ENCODE results near the gene THOC6. TPM values are rescaled to one million over a fixed set of nuclear protein-coding genes. Genes with fewer than 3 reads are reported as not detected.

Gene THOC6
- polyA plus RNA-seq, 2 of the 4 experiments (the other 2 are of a cell fraction): 32.5 to 53.2 TPM

- Histone ChIP-seq H3K4me1 (peaks cover 30% of the 10 kb centered on the region), H3K27ac (peak overlapping the region; percentile 98 to 100), H3K9me3 (no peaks in the 10 kb centered on the region), H3K4me2 (peak overlapping the region; percentile 89), H3K4me3 (peak overlapping the region; percentile 93)
- FAIRE-seq (no peak), ATAC-seq (peak in 1 of 2 experiments; percentile 27; a peak in 3 of 6 replicates), DNase-seq (ENCODE audit: low read depth in 1 of 2, low spot score in 1 of 2) (peak in 1 of 2 experiments; percentile 51)
- WGBS (ENCODE audit: missing lambda C conversion rate): 1% methylated on average over 6 of the region's 6 CpGs
- TF ChIP-seq CEBPB (IDR thresholded peaks at IDR 0.05): 0 out of 4 replicates have a peak, but pooled peaks of 1 of the 2 experiments have one; percentile 1
- TF ChIP-seq BHLHE40 (IDR thresholded peaks at IDR 0.05; ENCODE audit: low read depth, low read length): no peak
- TF ChIP-seq HOXA7 (CRISPR knock-in tag; IDR thresholded peaks at IDR 0.05): 0 out of 2 replicates have a peak, but pooled peaks have one; percentile 73
- TF ChIP-seq ZFP36 (IDR thresholded peaks at IDR 0.05; ENCODE audit: borderline replicate concordance, partially characterized antibody): peak; percentile 1
- TF ChIP-seq TFCP2L1 (CRISPR knock-in tag; IDR thresholded peaks at IDR 0.05): peak; percentile 58; the same call in 1 of the 2 replicates
- no peak for TF ChIP-seq ZNF302 (CRISPR knock-in tag; IDR thresholded peaks at IDR 0.05)
- TF ChIP-seq REST (IDR thresholded peaks at IDR 0.05): 0 out of 2 replicates have a peak, but pooled peaks have one; percentile 1
- no peak for TF ChIP-seq PHF8 (IDR thresholded peaks at IDR 0.05; ENCODE audit: borderline replicate concordance, low read depth)
- no peak for TF ChIP-seq JUN (IDR thresholded peaks at IDR 0.05)
- TF ChIP-seq, protein P1, sequence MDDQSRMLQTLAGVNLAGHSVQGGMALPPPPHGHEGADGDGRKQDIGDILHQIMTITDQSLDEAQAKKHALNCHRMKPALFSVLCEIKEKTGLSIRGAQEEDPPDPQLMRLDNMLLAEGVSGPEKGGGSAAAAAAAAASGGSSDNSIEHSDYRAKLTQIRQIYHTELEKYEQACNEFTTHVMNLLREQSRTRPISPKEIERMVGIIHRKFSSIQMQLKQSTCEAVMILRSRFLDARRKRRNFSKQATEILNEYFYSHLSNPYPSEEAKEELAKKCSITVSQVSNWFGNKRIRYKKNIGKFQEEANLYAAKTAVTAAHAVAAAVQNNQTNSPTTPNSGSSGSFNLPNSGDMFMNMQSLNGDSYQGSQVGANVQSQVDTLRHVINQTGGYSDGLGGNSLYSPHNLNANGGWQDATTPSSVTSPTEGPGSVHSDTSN (IDR thresholded peaks at IDR 0.05): peak; percentile 83
- ChIA-PET POLR2A (interaction anchor here (0.9 to 6.2 kb wide), 4 partner anchors 8 to 20 kb away, joined by 3 to 107 read pairs (median 4); no protein-coding TSS in a partner anchor), CTCF (interaction anchor here (0.7 to 6.6 kb wide), 6 partner anchors 8 to 126 kb away, joined by 3 to 112 read pairs (median 5); no protein-coding TSS in a partner anchor)
Measured at GRCh38 chr16:3023415-3023668, 493 bp upstream of the THOC6 start.

- no peak overlapping the region for H3K27ac ChIP-seq
- WGBS (ENCODE audit: missing lambda C conversion rate): 93% methylated on average over 18 of the region's 18 CpGs
- POLR2A ChIA-PET: interaction anchor here (0.6 to 1.6 kb wide), 2 partner anchors 9 to 20 kb away, joined by 3 to 6 read pairs; partner anchors contain the start of gene MMP25
- CTCF ChIA-PET: interaction anchor here (0.6 to 11.0 kb wide), 4 partner anchors 15 to 126 kb away, joined by 3 to 214 read pairs (median 92); partner anchors contain the start of genes BICDL2 and CLDN9
- no peak overlapping the region; the same call in 2 of the 3 replicates for H3K4me3 ChIP-seq
- no peaks in the 10 kb centered on the region for H3K9me3 ChIP-seq
- H3K4me2 ChIP-seq: peak overlapping the region; percentile 89
- DNase-seq (ENCODE audit: low read depth in 1 of 2, low spot score in 1 of 2): no peak
- no peak for FAIRE-seq
- 0 out of 2 replicates have a peak, but pooled peaks have one; percentile 59 for TF ChIP-seq TP53 (CRISPR knock-in tag; IDR thresholded peaks at IDR 0.05)
- no peak for TF ChIP-seq CHD2 (IDR thresholded peaks at IDR 0.05; ENCODE audit: low read length, partially characterized antibody)
- TF ChIP-seq TFCP2L1 (CRISPR knock-in tag; IDR thresholded peaks at IDR 0.05): no peak; the same call in 1 of the 2 replicates
- no peak for TF ChIP-seq ZC3H11A (IDR thresholded peaks at IDR 0.05)
- no peak for TF ChIP-seq CBX2 (IDR thresholded peaks at IDR 0.05; ENCODE audit: borderline replicate concordance, low read depth)
- no peak for TF ChIP-seq RARB (CRISPR knock-in tag; IDR thresholded peaks at IDR 0.05)
- no peak for ATAC-seq
- H3K4me1 ChIP-seq: peaks cover 28% of the 10 kb centered on the region
Measured at GRCh38 chr16:3025032-3026002, 1.5 kb downstream of the THOC6 start.

GRCh38 chr16:3026003-3026378, 2.2 kb downstream of the THOC6 start:
- no peak for ATAC-seq
- H3K4me1 ChIP-seq: peaks cover 28% of the 10 kb centered on the region
- no peak overlapping the region for H3K4me2 ChIP-seq
- TF ChIP-seq RCOR1 (IDR thresholded peaks at IDR 0.05; ENCODE audit: low read depth, low read length) (no peak), ZSCAN20 (CRISPR knock-in tag; IDR thresholded peaks at IDR 0.05) (no peak), ZFP36 (IDR thresholded peaks at IDR 0.05; ENCODE audit: borderline replicate concordance, partially characterized antibody) (no peak), NFE2L2 (conservative IDR thresholded peaks at IDR 0.05; ENCODE audit: low read length) (no peak), MAFK (IDR thresholded peaks at IDR 0.05; ENCODE audit: partially characterized antibody) (no peak), EHF (CRISPR knock-in tag; IDR thresholded peaks at IDR 0.05) (no peak), CEBPB (IDR thresholded peaks at IDR 0.05) (no peak), RARB (CRISPR knock-in tag; IDR thresholded peaks at IDR 0.05) (no peak), FOSB (CRISPR knock-in tag; IDR thresholded peaks at IDR 0.05) (no peak), ATOH8 (CRISPR knock-in tag; IDR thresholded peaks at IDR 0.05; ENCODE audit: low read depth) (no peak), RNF2 (IDR thresholded peaks at IDR 0.05; ENCODE audit: borderline replicate concordance, low read depth) (no peak)
- TF ChIP-seq, protein P2, sequence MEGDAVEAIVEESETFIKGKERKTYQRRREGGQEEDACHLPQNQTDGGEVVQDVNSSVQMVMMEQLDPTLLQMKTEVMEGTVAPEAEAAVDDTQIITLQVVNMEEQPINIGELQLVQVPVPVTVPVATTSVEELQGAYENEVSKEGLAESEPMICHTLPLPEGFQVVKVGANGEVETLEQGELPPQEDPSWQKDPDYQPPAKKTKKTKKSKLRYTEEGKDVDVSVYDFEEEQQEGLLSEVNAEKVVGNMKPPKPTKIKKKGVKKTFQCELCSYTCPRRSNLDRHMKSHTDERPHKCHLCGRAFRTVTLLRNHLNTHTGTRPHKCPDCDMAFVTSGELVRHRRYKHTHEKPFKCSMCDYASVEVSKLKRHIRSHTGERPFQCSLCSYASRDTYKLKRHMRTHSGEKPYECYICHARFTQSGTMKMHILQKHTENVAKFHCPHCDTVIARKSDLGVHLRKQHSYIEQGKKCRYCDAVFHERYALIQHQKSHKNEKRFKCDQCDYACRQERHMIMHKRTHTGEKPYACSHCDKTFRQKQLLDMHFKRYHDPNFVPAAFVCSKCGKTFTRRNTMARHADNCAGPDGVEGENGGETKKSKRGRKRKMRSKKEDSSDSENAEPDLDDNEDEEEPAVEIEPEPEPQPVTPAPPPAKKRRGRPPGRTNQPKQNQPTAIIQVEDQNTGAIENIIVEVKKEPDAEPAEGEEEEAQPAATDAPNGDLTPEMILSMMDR (IDR thresholded peaks at IDR 0.05): no peak

More at GRCh38 chr16:3026003-3026378, 2.2 kb downstream of the THOC6 start:
- FAIRE-seq (no peak), DNase-seq (ENCODE audit: low read depth in 1 of 2, low spot score in 1 of 2) (no peak)
- Histone ChIP-seq H3K4me3 (no peak overlapping the region), H3K9me3 (no peaks in the 10 kb centered on the region), H3K27ac (no peak overlapping the region)
- WGBS (ENCODE audit: missing lambda C conversion rate): 91% methylated on average over 8 of the region's 8 CpGs
- ChIA-PET CTCF (interaction anchor here (10.8 to 11.0 kb wide), 2 partner anchors 14 to 21 kb away, joined by 178 to 214 read pairs; partner anchors contain the start of genes BICDL2 and CLDN9), POLR2A (no interaction called here)
